Measurements from ENCODE around the gene MDFI.

DNA sequence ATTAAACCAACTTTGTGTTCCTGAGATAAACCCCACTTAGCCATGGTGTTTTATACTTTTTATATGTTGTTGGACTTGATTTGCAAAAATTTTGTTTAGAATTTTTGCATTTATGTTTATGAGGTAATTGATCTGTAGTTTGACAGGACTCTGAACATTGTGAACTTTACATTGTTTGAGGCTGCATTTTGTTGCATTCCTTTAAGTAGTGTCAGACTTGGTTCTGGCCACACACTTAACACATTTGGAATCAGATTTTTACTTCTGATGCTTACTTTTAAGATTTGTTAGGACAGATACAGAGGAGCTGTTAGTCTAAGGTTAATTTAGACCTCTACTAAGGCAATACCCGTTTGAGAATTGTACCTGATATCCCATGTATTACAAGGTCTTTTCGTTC lies 16.5 kb upstream of the MDFI start:
- TF ChIP-seq CTCF (conservative IDR thresholded peaks at IDR 0.05; ENCODE audit: low read depth, low read length) = no peak
- no peak for TF ChIP-seq EZH2 (IDR thresholded peaks at IDR 0.05; ENCODE audit: low read length, unreplicated experiment)
- no peak for TF ChIP-seq EZH2phosphoT487 (IDR thresholded peaks at IDR 0.05; ENCODE audit: borderline replicate concordance, low read length)

Data from PC-3 (cell line).